Measurements from ENCODE around the gene TCEAL7. TPM values are rescaled to one million over a fixed set of nuclear protein-coding genes. Genes with fewer than 3 reads are reported as not detected.
A peak's percentile ranks its signal among the peaks of the same experiment; 100 is the strongest.
"Not testable (repeated sequence)": the region's sequence is repeated elsewhere in the genome, so short reads cannot be mapped to it uniquely, and the experiment has no call there.

The TCEAL7 gene
- not detected for polyA plus RNA-seq

- H3K4me1 Mint-ChIP-seq = no peaks in the 10 kb centered on the region
- no peak within 1 kb of the TSS for H3K4me3 Mint-ChIP-seq
- H3K27ac Mint-ChIP-seq = peak within 1 kb of the TSS in 1 of 3 donors; percentile 52
- no peaks in the 10 kb centered on the region for H3K36me3 Mint-ChIP-seq
- peaks cover 22% of the 10 kb centered on the region for H3K27me3 Mint-ChIP-seq
- no peaks in the 10 kb centered on the region for H3K9me3 Mint-ChIP-seq
Measured at GRCh38 chrX:103329991-103330390, at the start of gene TCEAL7. Gene TCEAL7, plus strand, starts transcription at chrX:103330239. Its CDS starts 1,165 bp downstream, at chrX:103331404.

GRCh38 chrX:103293118-103293517, 36.9 kb upstream of the TCEAL7 start:
- H3K4me3 Mint-ChIP-seq = no peak overlapping the region
- H3K9me3 Mint-ChIP-seq = peaks cover 0 to 3% (median 2%) of the 10 kb centered on the region in 3 donors
- H3K27ac Mint-ChIP-seq = no peak overlapping the region
- no peaks in the 10 kb centered on the region for H3K27me3 Mint-ChIP-seq
- H3K36me3 Mint-ChIP-seq = no peaks in the 10 kb centered on the region
- H3K4me1 Mint-ChIP-seq = no peaks in the 10 kb centered on the region

- Mint-ChIP-seq H3K4me3 (no peak overlapping the region), H3K27ac (no peak overlapping the region), H3K4me1 (no peaks in the 10 kb centered on the region), H3K27me3 (no peaks in the 10 kb centered on the region), H3K36me3 (no peaks in the 10 kb centered on the region), H3K9me3 (peaks cover 0 to 1% (median 0%) of the 10 kb centered on the region in 3 donors)
Measured at GRCh38 chrX:103304705-103305104, 25.3 kb upstream of the TCEAL7 start.

- H3K27me3 Mint-ChIP-seq, H3K4me1 Mint-ChIP-seq, H3K9me3 Mint-ChIP-seq, H3K36me3 Mint-ChIP-seq, H3K4me3 Mint-ChIP-seq, H3K27ac Mint-ChIP-seq: not testable (repeated sequence)
Measured at GRCh38 chrX:103305666-103306065, 24.4 kb upstream of the TCEAL7 start.

- peak overlapping the region; percentile 30 to 81 (median 60) for H3K4me3 Mint-ChIP-seq
- H3K4me1 Mint-ChIP-seq = no peaks in the 10 kb centered on the region
Measured at GRCh38 chrX:103309860-103310554, 20.0 kb upstream of the TCEAL7 start.

GRCh38 chrX:103310555-103311398, 19.3 kb upstream of the TCEAL7 start, which contains the start of gene BEX2:
Gene BEX2, minus strand, starts transcription at chrX:103310990. Its CDS starts 1,014 bp downstream, at chrX:103309976.
- Mint-ChIP-seq H3K27ac (peak within 1 kb of the TSS in 2 of 3 donors; percentile 53 to 84), H3K27me3 (no peaks in the 10 kb centered on the region), H3K4me3 (peak within 1 kb of the TSS; percentile 81 to 93 (median 91)), H3K36me3 (no peaks in the 10 kb centered on the region), H3K9me3 (peaks cover 0 to 1% (median 0%) of the 10 kb centered on the region in 3 donors), H3K4me1 (no peaks in the 10 kb centered on the region)

More at GRCh38 chrX:103309860-103310554, 20.0 kb upstream of the TCEAL7 start:
- peaks cover 0 to 1% (median 0%) of the 10 kb centered on the region in 3 donors for H3K9me3 Mint-ChIP-seq
- no peak overlapping the region for H3K27ac Mint-ChIP-seq
- H3K36me3 Mint-ChIP-seq = no peaks in the 10 kb centered on the region
- H3K27me3 Mint-ChIP-seq = no peaks in the 10 kb centered on the region

GRCh38 chrX:103311399-103311780, 18.6 kb upstream of the TCEAL7 start:
- peak overlapping the region in 3 of 4 donors; percentile 60 to 91 (median 81) for H3K4me3 Mint-ChIP-seq
- H3K27ac Mint-ChIP-seq = no peak overlapping the region
- no peaks in the 10 kb centered on the region for H3K9me3 Mint-ChIP-seq
- peaks cover 1% of the 10 kb centered on the region for H3K27me3 Mint-ChIP-seq
- no peaks in the 10 kb centered on the region for H3K36me3 Mint-ChIP-seq
- no peaks in the 10 kb centered on the region for H3K4me1 Mint-ChIP-seq

GRCh38 chrX:103330681-103331288, 746 bp downstream of the TCEAL7 start:
- H3K9me3 Mint-ChIP-seq = no peaks in the 10 kb centered on the region
- peaks cover 22% of the 10 kb centered on the region for H3K27me3 Mint-ChIP-seq
- no peaks in the 10 kb centered on the region for H3K4me1 Mint-ChIP-seq
- no peak overlapping the region for H3K4me3 Mint-ChIP-seq
- peak overlapping the region in 1 of 3 donors; percentile 52 for H3K27ac Mint-ChIP-seq
- no peaks in the 10 kb centered on the region for H3K36me3 Mint-ChIP-seq

GRCh38 chrX:103338663-103339062, 8.6 kb downstream of the TCEAL7 start:
- no peaks in the 10 kb centered on the region for H3K9me3 Mint-ChIP-seq
- peaks cover 0 to 3% (median 0%) of the 10 kb centered on the region in 3 donors for H3K4me1 Mint-ChIP-seq
- peaks cover 3% of the 10 kb centered on the region for H3K27me3 Mint-ChIP-seq
- H3K36me3 Mint-ChIP-seq = no peaks in the 10 kb centered on the region
- H3K4me3 Mint-ChIP-seq = no peak overlapping the region
- H3K27ac Mint-ChIP-seq = no peak overlapping the region

GRCh38 chrX:103343105-103343504, 13.1 kb downstream of the TCEAL7 start:
- peaks cover 0 to 3% (median 0%) of the 10 kb centered on the region in 3 donors for H3K4me1 Mint-ChIP-seq
- H3K4me3 Mint-ChIP-seq = no peak overlapping the region
- H3K27me3 Mint-ChIP-seq = peaks cover 5% of the 10 kb centered on the region
- H3K9me3 Mint-ChIP-seq = no peaks in the 10 kb centered on the region
- H3K36me3 Mint-ChIP-seq = peaks cover 3% of the 10 kb centered on the region
- no peak overlapping the region for H3K27ac Mint-ChIP-seq

GRCh38 chrX:103344606-103345005, 14.6 kb downstream of the TCEAL7 start:
- Mint-ChIP-seq H3K4me3 (no peak overlapping the region), H3K27me3 (peaks cover 10% of the 10 kb centered on the region), H3K4me1 (peaks cover 0 to 3% (median 0%) of the 10 kb centered on the region in 3 donors), H3K27ac (no peak overlapping the region), H3K9me3 (no peaks in the 10 kb centered on the region), H3K36me3 (peaks cover 3% of the 10 kb centered on the region)

- peaks cover 10% of the 10 kb centered on the region for H3K27me3 Mint-ChIP-seq
- H3K27ac Mint-ChIP-seq = no peak overlapping the region
- H3K36me3 Mint-ChIP-seq = peaks cover 3% of the 10 kb centered on the region
Measured at GRCh38 chrX:103347682-103348397, 17.8 kb downstream of the TCEAL7 start.

GRCh38 chrX:103356130-103356798, 26.2 kb downstream of the TCEAL7 start, which contains the start of gene TCEAL9:
Gene TCEAL9, plus strand, starts transcription at chrX:103356506. Its CDS starts 1,179 bp downstream, at chrX:103357685.
- Mint-ChIP-seq H3K36me3 (no peaks in the 10 kb centered on the region), H3K27me3 (peaks cover 5% of the 10 kb centered on the region), H3K9me3 (no peaks in the 10 kb centered on the region), H3K4me3 (peak within 1 kb of the TSS; percentile 69 to 91 (median 86)), H3K4me1 (peaks cover 0 to 5% (median 0%) of the 10 kb centered on the region in 3 donors), H3K27ac (no peak within 1 kb of the TSS)

More at GRCh38 chrX:103347682-103348397, 17.8 kb downstream of the TCEAL7 start:
- H3K4me1 Mint-ChIP-seq = peaks cover 0 to 3% (median 0%) of the 10 kb centered on the region in 3 donors
- no peaks in the 10 kb centered on the region for H3K9me3 Mint-ChIP-seq
- peak overlapping the region in 1 of 4 donors; percentile 44 for H3K4me3 Mint-ChIP-seq

GRCh38 chrX:103356858-103357257, 26.8 kb downstream of the TCEAL7 start:
- Mint-ChIP-seq H3K27me3 (peaks cover 5% of the 10 kb centered on the region), H3K4me3 (peak overlapping the region; percentile 69 to 91 (median 86)), H3K4me1 (peaks cover 0 to 5% (median 0%) of the 10 kb centered on the region in 3 donors), H3K9me3 (no peaks in the 10 kb centered on the region), H3K36me3 (no peaks in the 10 kb centered on the region), H3K27ac (no peak overlapping the region)
